Measurements from ENCODE around the gene TRAPPC12. TPM values are rescaled to one million over a fixed set of nuclear protein-coding genes. Genes with fewer than 3 reads are reported as not detected.

TRAPPC12 gene
- total RNA-seq, 1 donor from 2014 or later = 101 TPM

DNA sequence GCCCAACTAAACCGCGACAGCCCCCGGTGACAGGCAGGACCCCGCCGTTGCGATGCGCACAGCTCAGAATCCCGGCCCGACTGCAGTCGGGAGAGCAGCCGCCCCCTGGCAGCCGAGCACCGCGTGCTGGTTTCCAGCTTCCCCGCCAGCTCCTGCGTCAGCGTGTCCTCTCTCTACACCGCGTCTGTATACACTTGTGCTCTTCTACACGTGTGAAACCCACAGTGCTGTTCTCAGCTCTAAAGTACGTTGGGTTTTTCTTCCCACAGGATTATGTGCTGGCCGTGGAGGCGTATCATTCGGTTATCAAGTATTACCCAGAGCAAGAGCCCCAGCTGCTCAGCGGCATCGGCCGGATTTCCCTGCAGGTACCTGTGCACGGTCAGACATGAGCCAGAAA is 85.8 kb downstream of the TRAPPC12 start:
- Mint-ChIP-seq H3K4me3 (no peak overlapping the region), H3K27me3 (ENCODE audit: insufficient read depth) (no peaks in the 10 kb centered on the region), H3K27ac (no peak overlapping the region), H3K36me3 (ENCODE audit: low read depth) (peaks cover 17% of the 10 kb centered on the region), H3K9me3 (no peaks in the 10 kb centered on the region), H3K4me1 (ENCODE audit: low read depth) (peaks cover 7% of the 10 kb centered on the region)
- intact Hi-C loops (cut with micrococcal nuclease) = loop anchor here (10.0 kb wide), 1 partner anchor 291 kb away; no protein-coding TSS in a partner anchor
- no peak for DNase-seq (ENCODE audit: low spot score)

DNA sequence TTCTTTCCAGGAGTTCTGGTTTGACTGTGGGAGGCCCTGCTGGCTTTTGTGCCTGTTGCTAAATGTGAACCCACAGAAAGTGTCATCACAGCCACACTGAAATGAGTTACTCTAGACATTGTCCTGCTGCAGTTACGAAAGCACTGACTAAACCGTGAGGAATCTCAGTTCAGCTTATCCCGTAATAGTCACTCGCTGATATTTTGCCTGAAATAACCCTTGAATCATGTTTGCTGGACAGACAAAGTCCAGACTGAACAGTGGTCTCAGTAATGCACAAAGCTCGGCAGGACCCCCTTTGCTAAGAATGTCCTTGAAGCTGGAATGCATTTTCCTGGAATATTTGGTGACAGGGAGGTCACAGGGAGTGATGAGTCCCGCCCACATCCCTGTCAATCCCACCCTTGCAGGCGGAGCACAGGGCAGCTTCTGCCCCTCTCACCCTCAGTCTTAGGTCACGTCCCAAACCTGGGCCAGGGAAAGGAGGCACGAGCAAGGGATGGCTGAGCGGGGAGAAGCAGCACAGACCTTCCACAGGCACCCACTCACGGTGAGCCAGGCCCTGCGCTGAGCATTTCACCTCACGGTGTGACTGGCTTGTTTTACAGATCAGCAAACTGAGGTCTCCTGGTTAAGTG is 86.5 kb downstream of the TRAPPC12 start:
- no peaks in the 10 kb centered on the region for H3K27me3 Mint-ChIP-seq (ENCODE audit: insufficient read depth)
- H3K4me1 Mint-ChIP-seq (ENCODE audit: low read depth) = peaks cover 7% of the 10 kb centered on the region
- intact Hi-C loops (cut with micrococcal nuclease) = loop anchor here (10.0 kb wide), 1 partner anchor 291 kb away; no protein-coding TSS in a partner anchor
- DNase-seq (ENCODE audit: low spot score) = no peak
- H3K4me3 Mint-ChIP-seq = no peak overlapping the region
- H3K36me3 Mint-ChIP-seq (ENCODE audit: low read depth) = peaks cover 20% of the 10 kb centered on the region
- no peak overlapping the region for H3K27ac Mint-ChIP-seq
- no peaks in the 10 kb centered on the region for H3K9me3 Mint-ChIP-seq

DNA sequence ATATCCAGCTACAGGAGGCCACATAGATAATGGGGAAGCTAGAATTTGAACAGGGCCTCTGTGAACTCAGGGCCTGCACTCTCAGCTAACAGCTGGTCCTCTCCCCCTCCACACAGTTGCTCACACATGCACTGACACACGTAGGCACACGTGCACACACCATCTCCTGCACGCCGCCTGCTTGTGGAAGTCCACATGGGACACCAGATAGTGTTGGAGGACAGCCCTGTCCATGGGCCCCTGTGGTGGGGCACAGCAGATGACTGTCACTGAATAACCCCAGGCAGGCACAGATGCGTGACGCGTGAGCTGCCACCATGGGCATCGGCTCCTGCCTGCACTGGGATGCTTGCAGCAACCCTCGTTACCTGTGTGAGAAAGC is 87.0 kb downstream of the TRAPPC12 start:
- H3K9me3 Mint-ChIP-seq = no peaks in the 10 kb centered on the region
- intact Hi-C loops (cut with micrococcal nuclease) = loop anchor here (10.0 kb wide), 1 partner anchor 292 kb away; no protein-coding TSS in a partner anchor
- H3K27me3 Mint-ChIP-seq (ENCODE audit: insufficient read depth) = no peaks in the 10 kb centered on the region
- DNase-seq (ENCODE audit: low spot score) = no peak
- H3K36me3 Mint-ChIP-seq (ENCODE audit: low read depth) = peaks cover 20% of the 10 kb centered on the region
- H3K4me3 Mint-ChIP-seq = no peak overlapping the region
- no peak overlapping the region for H3K27ac Mint-ChIP-seq
- peaks cover 7% of the 10 kb centered on the region for H3K4me1 Mint-ChIP-seq (ENCODE audit: low read depth)

DNA sequence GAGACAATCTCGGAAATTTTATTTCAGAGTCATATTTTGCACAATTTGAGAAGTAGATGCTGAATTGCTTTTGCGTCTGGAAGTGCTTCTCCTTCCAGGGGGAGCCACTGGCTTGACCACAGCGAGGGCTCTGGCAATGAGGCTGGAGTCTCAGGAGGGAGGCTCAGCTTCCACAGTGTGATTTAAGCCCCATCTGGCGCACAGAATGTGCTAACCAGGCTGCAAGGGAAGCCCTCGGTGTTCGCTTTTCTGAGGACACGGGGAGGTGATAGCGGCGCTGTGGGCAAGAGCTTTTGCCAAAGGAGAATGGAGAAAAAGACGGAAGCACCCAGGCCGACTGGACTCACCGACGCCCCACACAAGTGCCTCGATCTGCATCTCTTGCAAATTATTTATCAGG is 87.5 kb downstream of the TRAPPC12 start:
- Mint-ChIP-seq H3K27me3 (ENCODE audit: insufficient read depth) (no peaks in the 10 kb centered on the region), H3K9me3 (no peaks in the 10 kb centered on the region), H3K36me3 (ENCODE audit: low read depth) (peaks cover 20% of the 10 kb centered on the region), H3K4me1 (ENCODE audit: low read depth) (peaks cover 4% of the 10 kb centered on the region), H3K27ac (no peak overlapping the region), H3K4me3 (no peak overlapping the region)
- intact Hi-C loops (cut with micrococcal nuclease) = loop anchor here (10.0 kb wide), 1 partner anchor 292 kb away; no protein-coding TSS in a partner anchor
- no peak for DNase-seq (ENCODE audit: low spot score)

DNA sequence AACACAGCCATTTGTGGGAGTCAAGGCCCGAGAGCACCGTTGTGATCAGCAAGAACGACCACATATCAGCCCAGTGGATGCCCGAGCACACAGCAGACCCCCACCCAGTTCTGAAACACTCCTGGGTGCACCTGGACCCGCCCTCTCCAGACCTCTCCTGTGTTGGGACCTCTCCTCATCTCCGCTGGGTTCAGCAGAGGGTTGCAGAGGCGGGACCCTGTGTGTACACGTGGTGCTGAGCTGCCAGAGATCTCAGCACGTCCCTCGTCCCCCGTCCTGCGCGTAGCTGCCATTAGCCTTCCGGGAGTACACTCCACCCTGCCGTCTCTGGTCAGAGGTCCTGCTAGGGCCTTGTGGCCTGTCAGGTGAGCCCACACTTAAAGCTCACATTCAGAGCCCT is 88.2 kb downstream of the TRAPPC12 start:
- intact Hi-C loops (cut with micrococcal nuclease) = loop anchor here (10.0 kb wide), 1 partner anchor 293 kb away; no protein-coding TSS in a partner anchor

DNA sequence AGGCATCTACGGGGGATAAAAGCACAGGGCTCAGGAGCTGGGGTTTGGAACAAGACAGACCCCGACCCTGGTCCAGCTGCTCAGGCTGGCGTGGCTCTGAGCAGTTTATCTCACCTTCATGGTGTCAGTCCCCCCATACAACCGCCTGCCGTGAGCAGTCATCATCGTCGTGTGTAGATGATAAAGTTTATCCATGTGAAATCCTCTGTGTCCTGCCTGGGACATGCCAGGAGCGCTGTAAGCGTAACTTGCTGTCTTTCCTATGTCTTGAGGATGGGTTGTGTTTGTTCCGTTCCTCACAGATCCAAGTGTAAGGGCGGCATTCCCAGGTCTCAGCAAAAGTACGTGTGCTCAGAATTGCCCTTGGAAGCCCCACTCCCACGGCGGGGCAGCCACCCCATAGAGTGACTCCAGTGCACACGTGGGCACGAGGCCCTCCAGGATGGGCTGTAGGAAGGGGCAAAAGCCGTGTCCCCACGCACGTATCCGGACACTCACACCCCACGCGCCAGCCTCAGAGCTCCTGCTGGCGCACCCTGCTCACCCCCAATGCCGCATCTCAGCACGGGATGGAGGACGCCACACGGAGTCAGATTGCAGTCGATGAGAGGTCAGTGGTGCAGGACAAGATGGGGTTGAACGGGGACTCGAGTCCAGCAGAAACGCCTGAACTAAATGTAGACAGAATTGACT is 88.9 kb downstream of the TRAPPC12 start:
- DNase-seq (ENCODE audit: low spot score) = no peak
- no peak overlapping the region for H3K27ac Mint-ChIP-seq
- no peaks in the 10 kb centered on the region for H3K9me3 Mint-ChIP-seq
- H3K27me3 Mint-ChIP-seq (ENCODE audit: insufficient read depth) = no peaks in the 10 kb centered on the region
- no peaks in the 10 kb centered on the region for H3K4me1 Mint-ChIP-seq (ENCODE audit: low read depth)
- no peak overlapping the region for H3K4me3 Mint-ChIP-seq
- intact Hi-C loops (cut with micrococcal nuclease) = loop anchor here (10.0 kb wide), 1 partner anchor 294 kb away; no protein-coding TSS in a partner anchor
- H3K36me3 Mint-ChIP-seq (ENCODE audit: low read depth) = peaks cover 29% of the 10 kb centered on the region

More for the DNA sequence above, 88.2 kb downstream of the TRAPPC12 start:
- H3K4me3 Mint-ChIP-seq = no peak overlapping the region
- no peak overlapping the region for H3K27ac Mint-ChIP-seq
- DNase-seq (ENCODE audit: low spot score) = no peak
- peaks cover 25% of the 10 kb centered on the region for H3K36me3 Mint-ChIP-seq (ENCODE audit: low read depth)
- H3K27me3 Mint-ChIP-seq (ENCODE audit: insufficient read depth) = no peaks in the 10 kb centered on the region
- H3K9me3 Mint-ChIP-seq = no peaks in the 10 kb centered on the region
- no peaks in the 10 kb centered on the region for H3K4me1 Mint-ChIP-seq (ENCODE audit: low read depth)

DNA sequence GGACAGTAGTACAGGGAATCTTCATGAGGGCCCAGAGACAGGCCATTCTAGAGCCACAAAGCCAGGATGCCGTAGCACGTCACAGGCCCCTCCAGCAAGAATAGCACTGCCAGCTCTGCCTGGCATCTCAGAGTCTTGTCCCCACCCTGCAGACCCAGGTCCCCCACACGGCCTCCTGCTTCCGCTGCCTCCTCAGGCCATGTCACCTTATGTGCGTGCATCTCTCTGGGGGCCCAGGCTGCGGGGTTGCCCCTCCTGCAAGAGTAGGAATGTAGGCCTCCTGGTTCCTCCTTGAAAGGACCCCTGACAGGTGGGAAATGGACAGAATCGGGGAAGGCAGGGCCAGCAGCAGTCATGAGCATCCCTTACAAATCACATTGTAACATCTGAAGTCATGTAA is 90.0 kb downstream of the TRAPPC12 start:
- Mint-ChIP-seq H3K4me1 (ENCODE audit: low read depth) (no peaks in the 10 kb centered on the region), H3K4me3 (no peak overlapping the region), H3K36me3 (ENCODE audit: low read depth) (peaks cover 24% of the 10 kb centered on the region), H3K27ac (no peak overlapping the region), H3K27me3 (ENCODE audit: insufficient read depth) (no peaks in the 10 kb centered on the region), H3K9me3 (no peaks in the 10 kb centered on the region)
- no peak for DNase-seq (ENCODE audit: low spot score)
- intact Hi-C loops (cut with micrococcal nuclease) = loop anchor here (10.0 kb wide), 1 partner anchor 295 kb away; no protein-coding TSS in a partner anchor

DNA sequence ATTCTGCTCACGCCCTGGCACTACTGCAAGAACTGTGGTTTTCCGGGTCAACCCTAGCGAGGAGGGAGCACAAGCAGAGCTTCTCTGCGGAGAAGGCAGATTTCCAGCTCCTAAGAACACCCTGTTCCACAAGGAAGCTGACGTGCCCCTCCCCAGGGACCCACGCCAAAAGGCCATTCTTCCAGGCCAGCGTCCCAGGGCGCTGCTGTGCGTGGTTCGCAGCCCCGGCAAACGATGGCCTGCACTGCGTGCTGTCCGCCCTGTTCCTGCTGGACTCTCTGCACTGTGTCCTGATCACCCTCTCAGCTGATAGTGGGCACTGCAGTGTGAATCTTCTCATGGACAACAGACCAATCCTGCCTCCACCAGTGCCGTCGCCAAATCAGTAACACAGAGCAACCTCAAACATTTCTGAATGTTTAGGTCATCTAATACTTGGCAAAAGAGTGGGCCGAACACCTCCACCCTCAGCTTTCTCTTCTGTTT is 90.7 kb downstream of the TRAPPC12 start:
- intact Hi-C loops (cut with micrococcal nuclease) = no loop called here
- no peaks in the 10 kb centered on the region for H3K27me3 Mint-ChIP-seq (ENCODE audit: insufficient read depth)
- no peaks in the 10 kb centered on the region for H3K4me1 Mint-ChIP-seq (ENCODE audit: low read depth)
- no peaks in the 10 kb centered on the region for H3K9me3 Mint-ChIP-seq
- peaks cover 24% of the 10 kb centered on the region for H3K36me3 Mint-ChIP-seq (ENCODE audit: low read depth)
- no peak overlapping the region for H3K4me3 Mint-ChIP-seq
- DNase-seq (ENCODE audit: low spot score) = no peak
- no peak overlapping the region for H3K27ac Mint-ChIP-seq

DNA sequence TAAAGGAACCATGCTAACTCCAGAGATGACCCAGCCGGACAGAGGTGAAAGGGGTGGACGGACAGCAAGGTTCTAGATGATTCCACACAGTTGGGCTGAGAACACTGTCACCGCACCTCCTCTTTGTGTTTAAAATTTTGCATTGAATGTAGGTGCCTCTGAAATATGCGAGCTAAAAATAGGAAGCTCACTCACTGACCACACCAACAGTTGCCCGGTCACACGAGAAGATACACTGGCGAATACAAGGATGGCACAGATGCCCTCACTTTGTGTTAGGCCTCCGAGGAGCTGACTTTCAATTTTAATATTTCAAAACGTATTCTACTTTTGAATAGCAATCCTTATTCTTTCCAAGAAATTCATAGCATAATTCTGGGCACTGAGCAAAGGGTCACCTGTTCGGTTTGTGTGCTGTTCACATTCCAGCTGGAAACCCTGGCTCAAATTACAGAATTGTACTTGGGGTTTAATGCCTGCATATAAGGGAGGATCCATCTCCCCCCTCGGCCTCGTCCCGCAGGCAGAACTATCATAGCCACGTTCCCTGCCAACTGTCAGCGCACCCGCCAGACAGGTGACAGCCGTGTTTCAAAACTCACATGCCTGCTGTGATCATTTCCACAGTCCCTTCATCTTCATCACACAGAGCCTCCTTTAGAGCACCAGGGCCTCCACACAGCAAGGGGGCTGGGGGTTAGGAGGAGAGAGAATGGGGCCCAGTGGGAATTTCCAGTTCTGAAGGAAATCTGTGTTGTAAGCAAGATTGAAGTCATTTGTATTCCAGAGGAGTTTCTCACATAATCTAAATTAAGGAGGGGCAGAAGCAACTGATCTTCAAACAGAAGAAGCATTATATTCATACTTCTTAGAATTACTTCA is 91.6 kb downstream of the TRAPPC12 start:
- intact Hi-C loops (cut with micrococcal nuclease) = no loop called here
- Mint-ChIP-seq H3K27me3 (ENCODE audit: insufficient read depth) (no peaks in the 10 kb centered on the region), H3K27ac (no peak overlapping the region), H3K4me3 (no peak overlapping the region), H3K4me1 (ENCODE audit: low read depth) (no peaks in the 10 kb centered on the region), H3K36me3 (ENCODE audit: low read depth) (peaks cover 25% of the 10 kb centered on the region), H3K9me3 (no peaks in the 10 kb centered on the region)
- no peak for DNase-seq (ENCODE audit: low spot score)

DNA sequence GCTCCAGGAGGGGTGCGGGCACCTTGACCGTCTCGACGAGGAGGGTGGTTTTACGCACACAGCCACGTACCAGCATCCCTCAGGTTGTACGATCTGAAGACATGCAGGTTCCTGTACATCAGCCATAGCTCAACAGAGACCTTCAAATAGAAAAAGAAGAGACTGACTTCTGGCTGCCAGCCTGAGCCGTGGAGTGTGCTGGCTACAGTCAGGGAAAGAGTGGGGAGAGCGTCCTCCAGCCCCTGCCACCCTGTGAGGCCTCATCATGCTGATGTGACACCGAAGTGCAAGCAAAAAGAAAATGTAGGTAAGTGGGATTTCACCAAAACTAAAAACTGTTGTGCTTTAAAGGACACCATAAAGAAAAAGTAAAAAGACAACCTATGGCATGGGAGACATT is 92.8 kb downstream of the TRAPPC12 start:
- DNase-seq (ENCODE audit: low spot score) = no peak
- no peaks in the 10 kb centered on the region for H3K9me3 Mint-ChIP-seq
- H3K4me3 Mint-ChIP-seq = no peak overlapping the region
- peaks cover 26% of the 10 kb centered on the region for H3K36me3 Mint-ChIP-seq (ENCODE audit: low read depth)
- H3K4me1 Mint-ChIP-seq (ENCODE audit: low read depth) = no peaks in the 10 kb centered on the region
- no peaks in the 10 kb centered on the region for H3K27me3 Mint-ChIP-seq (ENCODE audit: insufficient read depth)
- intact Hi-C loops (cut with micrococcal nuclease) = no loop called here
- H3K27ac Mint-ChIP-seq = no peak overlapping the region

DNA sequence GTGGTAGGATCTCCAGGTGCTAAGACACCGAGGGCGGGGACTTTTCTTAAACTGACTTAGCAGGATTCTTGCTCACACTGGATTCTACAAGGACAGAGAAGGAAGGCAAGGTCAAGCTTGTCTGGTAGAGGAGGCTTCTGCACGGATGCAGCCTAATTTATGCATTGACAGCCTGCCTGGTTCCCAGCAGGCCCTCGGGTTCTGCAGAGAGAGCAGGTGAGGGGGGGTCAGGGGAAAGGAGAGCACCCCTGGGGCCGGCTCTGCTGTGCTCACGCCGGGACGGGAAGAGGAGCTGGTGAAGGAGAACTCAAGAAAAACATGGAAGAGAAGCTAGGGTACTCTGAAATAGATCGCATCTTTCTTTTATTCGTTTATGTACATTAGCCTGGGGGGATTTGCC is 93.5 kb downstream of the TRAPPC12 start:
- intact Hi-C loops (cut with micrococcal nuclease) = no loop called here
- no peak overlapping the region for H3K27ac Mint-ChIP-seq
- DNase-seq (ENCODE audit: low spot score) = no peak
- H3K9me3 Mint-ChIP-seq = no peaks in the 10 kb centered on the region
- peaks cover 24% of the 10 kb centered on the region for H3K36me3 Mint-ChIP-seq (ENCODE audit: low read depth)
- no peaks in the 10 kb centered on the region for H3K4me1 Mint-ChIP-seq (ENCODE audit: low read depth)
- no peaks in the 10 kb centered on the region for H3K27me3 Mint-ChIP-seq (ENCODE audit: insufficient read depth)
- H3K4me3 Mint-ChIP-seq = no peak overlapping the region

DNA sequence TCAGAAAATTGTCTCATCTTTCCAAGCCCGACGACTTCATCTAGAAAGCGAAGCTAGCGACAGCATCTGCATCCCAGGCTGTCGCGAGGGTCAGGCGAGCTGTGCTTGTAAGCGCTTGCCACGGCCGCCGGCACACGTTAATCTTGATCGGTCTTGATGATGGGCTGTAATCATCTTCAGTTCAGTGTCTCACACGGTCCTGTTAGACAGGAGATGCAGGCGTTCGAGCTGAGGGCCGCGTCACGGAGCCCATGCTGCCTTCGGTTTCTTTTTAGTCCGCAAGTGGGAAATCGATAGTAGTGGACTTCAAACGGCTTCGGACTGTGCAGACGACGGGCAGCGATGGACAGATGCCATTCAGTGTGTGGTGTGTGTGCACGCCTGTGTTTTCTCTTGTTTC is 96.3 kb downstream of the TRAPPC12 start:
- Mint-ChIP-seq H3K36me3 (ENCODE audit: low read depth) (peaks cover 19% of the 10 kb centered on the region), H3K27ac (no peak overlapping the region)
- no peak for DNase-seq (ENCODE audit: low spot score)

More for the DNA sequence above, 96.3 kb downstream of the TRAPPC12 start:
- Mint-ChIP-seq H3K27me3 (ENCODE audit: insufficient read depth) (no peaks in the 10 kb centered on the region), H3K4me3 (no peak overlapping the region), H3K4me1 (ENCODE audit: low read depth) (no peaks in the 10 kb centered on the region), H3K9me3 (no peaks in the 10 kb centered on the region)
- intact Hi-C loops (cut with micrococcal nuclease) = no loop called here

Data from activated T-helper 1 cell treated with anti-CD3 and anti-CD28 coated beads, Interleukin-12 subunit alpha, Interleukin-12 subunit beta, Interleukin-2, Interleukin-4 antibody, amounts not matched to agents 30 ng/mL and 10 ng/mL and 1 ng/mL, durations not matched to agents 14 hours and 24 hours and 36 hours (primary cell).